ENCODE data around the gene OR2M3.
"Not testable (repeated sequence)": the region's sequence is repeated elsewhere in the genome, so short reads cannot be mapped to it uniquely, and the experiment has no call there.

The OR2M3 gene, protein sequence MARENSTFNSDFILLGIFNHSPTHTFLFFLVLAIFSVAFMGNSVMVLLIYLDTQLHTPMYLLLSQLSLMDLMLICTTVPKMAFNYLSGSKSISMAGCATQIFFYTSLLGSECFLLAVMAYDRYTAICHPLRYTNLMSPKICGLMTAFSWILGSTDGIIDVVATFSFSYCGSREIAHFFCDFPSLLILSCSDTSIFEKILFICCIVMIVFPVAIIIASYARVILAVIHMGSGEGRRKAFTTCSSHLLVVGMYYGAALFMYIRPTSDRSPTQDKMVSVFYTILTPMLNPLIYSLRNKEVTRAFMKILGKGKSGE

DNA sequence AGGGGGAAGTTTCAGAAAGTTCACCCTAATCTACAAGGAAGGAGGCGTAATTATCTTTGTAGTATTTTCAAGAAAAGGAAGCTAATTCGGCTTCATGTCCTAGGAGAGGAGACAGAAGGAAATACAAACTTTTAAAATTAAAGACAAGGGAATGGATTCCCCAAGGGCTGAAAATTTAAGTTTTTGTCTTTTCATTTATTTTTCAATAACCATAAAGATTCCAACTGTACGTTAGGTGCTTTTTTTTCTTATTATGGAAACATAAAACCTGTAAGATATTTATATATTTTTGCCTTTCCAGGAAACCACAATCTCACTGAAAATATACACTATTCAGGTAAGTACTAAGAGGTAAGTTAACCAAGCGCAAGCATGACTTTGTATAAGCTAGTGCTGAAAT lies at the start of gene OR2M3:
TSS of gene OR2M3 (plus strand) at position 301 of the 400 bp plus-strand sequence. CDS start 5,803 bp downstream, outside the sequence.
- in situ Hi-C loops (cut with MboI; ENCODE audit: low sequenced_read_pairs): no loop called here

- in situ Hi-C loops (cut with MboI; ENCODE audit: low sequenced_read_pairs): no loop called here
These were observed 44.8 kb upstream of the OR2M3 start for GRCh38 chr1:248152056-248152827.

GRCh38 chr1:248155927-248156326 lies 41.1 kb upstream of the OR2M3 start:
- in situ Hi-C loops (cut with MboI; ENCODE audit: low sequenced_read_pairs): no loop called here

DNA sequence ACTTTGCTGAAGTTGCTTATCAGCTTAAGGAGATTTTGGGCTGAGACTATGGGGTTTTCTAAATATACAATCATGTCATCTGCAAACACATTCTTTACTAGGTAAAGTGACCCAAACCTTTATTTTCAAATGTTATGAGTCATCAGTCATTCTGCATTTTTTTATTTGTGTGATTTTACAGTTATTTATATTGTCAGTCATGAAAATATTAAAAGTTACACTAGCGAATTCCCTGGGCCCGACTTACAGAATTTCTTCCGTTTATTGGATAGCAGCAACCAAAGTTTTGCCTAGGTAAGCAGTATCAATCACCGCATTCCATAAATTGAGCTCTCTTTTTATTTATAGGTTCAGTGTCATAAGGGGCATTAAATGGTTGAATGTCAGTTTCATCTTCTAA lies 38.3 kb upstream of the OR2M3 start:
- in situ Hi-C loops (cut with MboI; ENCODE audit: low sequenced_read_pairs): no loop called here

GRCh38 chr1:248164031-248164430 lies 33.0 kb upstream of the OR2M3 start:
- in situ Hi-C loops (cut with MboI; ENCODE audit: low sequenced_read_pairs): no loop called here

GRCh38 chr1:248165186-248165585 lies 31.9 kb upstream of the OR2M3 start:
- in situ Hi-C loops (cut with MboI; ENCODE audit: low sequenced_read_pairs): no loop called here

DNA sequence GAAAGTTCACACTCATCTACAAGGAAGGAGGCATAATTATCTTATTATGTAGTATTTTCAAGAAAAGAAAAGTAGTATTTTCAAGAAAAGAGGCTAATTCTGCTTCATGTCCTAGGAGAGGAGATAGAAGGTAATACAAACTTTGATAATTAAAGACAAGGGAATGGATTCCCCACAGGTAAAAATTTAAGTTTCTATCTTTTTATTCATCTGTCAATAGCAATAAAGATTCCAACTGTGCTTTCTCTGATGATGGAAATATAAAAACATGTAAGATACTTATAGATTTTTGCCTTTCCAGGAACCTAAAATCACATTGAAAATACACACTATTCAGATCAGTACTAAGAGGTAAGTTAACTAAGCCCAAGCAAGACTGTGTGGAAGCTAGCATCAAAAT lies 22.5 kb upstream of the OR2M3 start, which contains the start of gene OR2M2:
TSS of gene OR2M2 (plus strand) at position 301 of the 400 bp plus-strand sequence. CDS start 5,165 bp downstream, outside the sequence.
- in situ Hi-C loops (cut with MboI; ENCODE audit: low sequenced_read_pairs): no loop called here

- in situ Hi-C loops (cut with MboI; ENCODE audit: low sequenced_read_pairs): no loop called here
These were observed 13.1 kb upstream of the OR2M3 start for GRCh38 chr1:248183996-248184395.

GRCh38 chr1:248187363-248187762 lies 9.7 kb upstream of the OR2M3 start:
- in situ Hi-C loops (cut with MboI; ENCODE audit: low sequenced_read_pairs): no loop called here

GRCh38 chr1:248189026-248189425 lies 8.0 kb upstream of the OR2M3 start:
- in situ Hi-C loops (cut with MboI; ENCODE audit: low sequenced_read_pairs): no loop called here

- in situ Hi-C loops (cut with MboI; ENCODE audit: low sequenced_read_pairs): no loop called here
These were observed 2.9 kb upstream of the OR2M3 start for GRCh38 chr1:248194117-248194516.

GRCh38 chr1:248215880-248216279 lies 18.8 kb downstream of the OR2M3 start:
- in situ Hi-C loops (cut with MboI; ENCODE audit: low sequenced_read_pairs): no loop called here

DNA sequence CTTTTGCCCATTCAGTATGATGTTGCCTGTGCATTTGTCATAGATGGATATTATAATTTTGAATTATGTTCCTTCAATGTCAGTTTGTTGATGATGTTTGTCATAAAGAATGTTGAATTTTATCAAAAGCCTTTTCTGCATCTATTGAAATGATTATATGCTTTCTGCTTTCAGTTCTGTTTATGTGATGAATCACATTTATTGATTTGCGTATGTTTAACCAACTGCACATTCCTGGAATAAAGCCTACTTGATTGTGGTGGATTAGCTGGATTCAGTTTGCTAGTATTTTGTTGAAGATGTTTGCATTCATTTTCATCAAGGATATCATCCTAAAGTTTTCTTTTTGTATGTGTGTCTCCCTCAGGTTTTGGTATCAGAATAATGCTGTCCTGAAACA lies 28.5 kb downstream of the OR2M3 start:
- in situ Hi-C loops (cut with MboI; ENCODE audit: low sequenced_read_pairs): no loop called here

DNA sequence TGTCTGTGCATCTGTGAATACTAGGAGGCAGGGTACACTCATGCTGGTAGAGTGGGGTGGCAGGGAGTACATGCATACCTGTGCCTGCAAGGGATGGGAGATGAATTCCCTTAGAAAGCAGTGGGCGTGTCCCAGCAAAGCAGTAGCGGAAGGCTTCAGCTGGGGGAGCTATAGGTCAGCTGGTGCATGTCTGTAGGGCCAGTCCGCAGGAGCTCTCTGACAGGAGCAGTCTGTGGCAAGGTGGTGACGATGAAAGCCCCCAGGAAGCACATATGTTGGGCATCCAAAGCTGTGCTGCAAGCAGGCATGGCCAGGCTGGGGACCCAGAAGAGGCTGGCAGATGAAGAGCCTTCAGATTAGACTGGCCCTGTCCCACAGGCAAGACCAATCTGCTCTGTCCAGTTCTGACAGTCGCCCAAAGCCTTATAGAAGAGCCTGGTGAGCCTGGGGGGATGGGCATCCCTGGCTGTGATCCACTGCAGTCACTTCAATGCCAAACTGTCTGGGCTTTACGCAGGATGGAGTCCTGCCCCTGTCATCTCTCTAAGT lies 32.4 kb downstream of the OR2M3 start:
- in situ Hi-C loops (cut with MboI; ENCODE audit: low sequenced_read_pairs): no loop called here

DNA sequence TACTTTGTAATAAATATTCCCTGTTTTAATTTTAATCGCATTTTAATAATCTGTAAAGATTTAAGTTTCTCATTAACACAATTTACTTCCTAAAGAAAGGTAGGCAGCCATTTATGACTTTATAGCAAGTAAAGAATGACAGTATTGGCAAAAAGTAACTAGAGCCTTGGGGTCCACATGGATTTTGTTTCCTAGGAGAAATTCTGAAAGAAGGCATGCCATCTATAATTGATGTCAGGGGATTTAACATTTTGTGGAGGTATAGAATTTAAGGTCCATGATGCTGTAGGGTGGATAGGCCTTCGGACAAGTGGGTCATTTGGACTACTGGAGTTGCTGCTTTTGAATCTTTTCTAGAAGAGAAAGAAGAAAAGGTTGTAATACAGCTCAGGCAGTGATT lies 34.1 kb downstream of the OR2M3 start, which contains the start of gene OR2M4:
TSS of gene OR2M4 (plus strand) at position 301 of the 400 bp plus-strand sequence. CDS start 7,512 bp downstream, outside the sequence.
- in situ Hi-C loops (cut with MboI; ENCODE audit: low sequenced_read_pairs): no loop called here

GRCh38 chr1:248239478-248239877 lies 42.4 kb downstream of the OR2M3 start:
- in situ Hi-C loops (cut with MboI; ENCODE audit: low sequenced_read_pairs): no loop called here

GRCh38 chr1:248243204-248243603 lies 46.1 kb downstream of the OR2M3 start:
- in situ Hi-C loops (cut with MboI; ENCODE audit: low sequenced_read_pairs): no loop called here

- in situ Hi-C loops (cut with MboI; ENCODE audit: low sequenced_read_pairs): not testable (repeated sequence)
These were observed 62.2 kb downstream of the OR2M3 start for GRCh38 chr1:248259309-248259708.
